Panc1 (cell line): ENCODE measurements around the gene FARP1. TPM values are rescaled to one million over a fixed set of nuclear protein-coding genes. Genes with fewer than 3 reads are reported as not detected.

ENCODE experiments used
- ATAC-seq: fragments of 200-7000 bp; cut with Tn5 transposase; 2 replicates; pipeline ENCODE4 v1.9.1; 2020; ENCODE audit warnings: mild to moderate bottlenecking, moderate library complexity
- BruUV-seq: library from RNA; stranded (reverse); fragments of 400-500 nt; replicated peaks from 2 replicates; lab custom pipeline; 2021; lab: Mats Ljungman, UMichigan
- CTCF ChIA-PET: fragments of 300-600 bp; sonication (Branson Sonifier 250); formaldehyde crosslinking; loops from one replicate; lab custom pipeline; 2022; ENCODE audit warnings: antibody characterized with exemption; lab: Charles Lee
- POLR2A ChIA-PET: fragments of 300-600 bp; sonication (Branson Sonifier 250); formaldehyde crosslinking; loops from one replicate; lab custom pipeline; 2022; ENCODE audit warnings: antibody characterized with exemption; lab: Charles Lee
- DNase-seq: peaks from one replicate; pipeline ENCODE4 v3.0.0-alpha.2; 2010; ENCODE audit warnings: low read depth, low spot score
- H3K27ac ChIP-seq: 2 replicates; pipeline ENCODE4 v1.5.1; 2011; ENCODE audit warnings: mild to moderate bottlenecking, low read length, inconsistent platforms
- H3K27me3 ChIP-seq: fragments of 200-500 bp; sonication (Bioruptor generic); 2 replicates; pipeline ENCODE4 v1.6.0; 2014; ENCODE audit warnings: low read length, inconsistent platforms; ENCODE audit not compliant: control insufficient read depth, insufficient read depth
- H3K36me3 ChIP-seq: fragments of 200-500 bp; sonication (Bioruptor generic); 2 replicates; pipeline ENCODE4 v1.5.1; 2014; ENCODE audit warnings: inconsistent platforms, mild to moderate bottlenecking, low read length, moderate library complexity; ENCODE audit not compliant: control insufficient read depth, insufficient read depth
- H3K4me1 ChIP-seq: 2 replicates; pipeline ENCODE4 v1.5.1; 2011; ENCODE audit warnings: inconsistent platforms, mild to moderate bottlenecking, low read length, moderate library complexity; ENCODE audit not compliant: control insufficient read depth, insufficient read depth
- H3K4me3 ChIP-seq, 2 experiments: 2 replicates each; pipeline ENCODE4 v1.5.1; 2011 to 2012; ENCODE audit warnings: low read depth in 2 of 2, low read length in 2 of 2, mild to moderate bottlenecking in 2 of 2, inconsistent platforms in 1 of 2, moderate library complexity in 1 of 2
- H3K9me3 ChIP-seq: fragments of 200-500 bp; sonication (Bioruptor generic); 2 replicates; pipeline ENCODE4 v1.5.1; 2014; ENCODE audit warnings: low read depth, mild to moderate bottlenecking, inconsistent platforms, low read length, moderate library complexity; ENCODE audit not compliant: control insufficient read depth, insufficient read depth
- POLR2AphosphoS5 ChIP-seq: IDR thresholded peaks from 2 replicates; pipeline ENCODE4 v1.6.1; 2012; ENCODE audit warnings: mild to moderate bottlenecking, low read depth, low read length, moderate library complexity
- SIN3A ChIP-seq: IDR thresholded peaks from 2 replicates; pipeline ENCODE4 v1.6.1; 2012; ENCODE audit warnings: low read depth, mild to moderate bottlenecking, low read length, moderate library complexity, borderline replicate concordance; ENCODE audit not compliant: insufficient read depth
- TCF7L2 ChIP-seq: IDR thresholded peaks from 2 replicates; pipeline ENCODE4 v1.6.1; 2011; ENCODE audit warnings: mild to moderate bottlenecking, low read depth, low read length, inconsistent platforms
- in situ Hi-C: cut with HindIII; loops from 2 replicates; pipeline ENCODE4 v1.10.0; 2016; ENCODE audit warnings: low sequenced_read_pairs, low pct_unique_long_range_greater_than_20kb
- intact Hi-C: fragments of 100-400 bp; cut with micrococcal nuclease; formaldehyde crosslinking; loops from one replicate; pipeline ENCODE4 v1.10.0; 2022; ENCODE audit not compliant: unreplicated experiment
- total RNA-seq: library from RNA; stranded (reverse); gene quantifications from one replicate; pipeline ENCODE4 v1.2.1, GENCODE V29; 2021; ENCODE audit not compliant: unreplicated experiment
- TF ChIP-seq, protein P1 (sequence below), 2 experiments: IDR thresholded peaks; 2 replicates each; pipeline ENCODE4 v1.6.1; 2011 to 2012; ENCODE audit warnings: low read depth in 2 of 2, control low read depth in 1 of 2, low read length in 1 of 2, mild to moderate bottlenecking in 1 of 2, moderate library complexity in 1 of 2; ENCODE audit not compliant: insufficient read depth in 1 of 2
- TF ChIP-seq, protein P2 (sequence below): fragments of 450-650 bp; IDR thresholded peaks from 2 replicates; pipeline ENCODE4 v1.5.1; 2017; ENCODE audit warnings: mild to moderate bottlenecking

FARP1 gene
- total RNA-seq, 1 experiment from 2014 or later: 61.9 TPM

DNA sequence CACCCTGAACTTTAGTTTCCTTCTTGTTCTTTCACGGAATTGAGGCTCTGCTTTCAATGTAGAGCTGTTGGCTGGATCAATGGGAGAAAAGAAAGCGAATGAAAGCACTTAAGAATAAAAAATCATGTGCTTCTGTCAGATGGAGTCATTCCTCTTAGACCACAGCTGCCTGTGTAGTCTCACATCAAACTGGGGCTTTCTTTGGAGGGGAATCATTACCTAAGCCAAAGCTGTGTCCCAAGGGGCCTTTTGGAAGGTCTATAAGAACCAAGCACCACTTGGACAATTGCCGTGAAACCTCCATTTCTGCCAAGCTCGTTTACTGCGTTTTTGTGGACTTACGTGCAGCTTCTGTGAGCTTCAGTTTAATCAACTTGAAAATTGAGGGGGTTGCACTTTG lies 78.3 kb downstream of the FARP1 start:
- ChIA-PET POLR2A (no interaction called here), CTCF (no interaction called here)
- H3K27ac ChIP-seq: no peak overlapping the region
- intact Hi-C loops: no loop called here
- H3K36me3 ChIP-seq: no peaks in the 10 kb centered on the region
- TF ChIP-seq, protein P1, sequence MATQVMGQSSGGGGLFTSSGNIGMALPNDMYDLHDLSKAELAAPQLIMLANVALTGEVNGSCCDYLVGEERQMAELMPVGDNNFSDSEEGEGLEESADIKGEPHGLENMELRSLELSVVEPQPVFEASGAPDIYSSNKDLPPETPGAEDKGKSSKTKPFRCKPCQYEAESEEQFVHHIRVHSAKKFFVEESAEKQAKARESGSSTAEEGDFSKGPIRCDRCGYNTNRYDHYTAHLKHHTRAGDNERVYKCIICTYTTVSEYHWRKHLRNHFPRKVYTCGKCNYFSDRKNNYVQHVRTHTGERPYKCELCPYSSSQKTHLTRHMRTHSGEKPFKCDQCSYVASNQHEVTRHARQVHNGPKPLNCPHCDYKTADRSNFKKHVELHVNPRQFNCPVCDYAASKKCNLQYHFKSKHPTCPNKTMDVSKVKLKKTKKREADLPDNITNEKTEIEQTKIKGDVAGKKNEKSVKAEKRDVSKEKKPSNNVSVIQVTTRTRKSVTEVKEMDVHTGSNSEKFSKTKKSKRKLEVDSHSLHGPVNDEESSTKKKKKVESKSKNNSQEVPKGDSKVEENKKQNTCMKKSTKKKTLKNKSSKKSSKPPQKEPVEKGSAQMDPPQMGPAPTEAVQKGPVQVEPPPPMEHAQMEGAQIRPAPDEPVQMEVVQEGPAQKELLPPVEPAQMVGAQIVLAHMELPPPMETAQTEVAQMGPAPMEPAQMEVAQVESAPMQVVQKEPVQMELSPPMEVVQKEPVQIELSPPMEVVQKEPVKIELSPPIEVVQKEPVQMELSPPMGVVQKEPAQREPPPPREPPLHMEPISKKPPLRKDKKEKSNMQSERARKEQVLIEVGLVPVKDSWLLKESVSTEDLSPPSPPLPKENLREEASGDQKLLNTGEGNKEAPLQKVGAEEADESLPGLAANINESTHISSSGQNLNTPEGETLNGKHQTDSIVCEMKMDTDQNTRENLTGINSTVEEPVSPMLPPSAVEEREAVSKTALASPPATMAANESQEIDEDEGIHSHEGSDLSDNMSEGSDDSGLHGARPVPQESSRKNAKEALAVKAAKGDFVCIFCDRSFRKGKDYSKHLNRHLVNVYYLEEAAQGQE (IDR thresholded peaks at IDR 0.05; ENCODE audit: insufficient read depth in 1 of 2, low read depth in 2 of 2, low read length in 1 of 2): no peak
- TF ChIP-seq, protein P2, sequence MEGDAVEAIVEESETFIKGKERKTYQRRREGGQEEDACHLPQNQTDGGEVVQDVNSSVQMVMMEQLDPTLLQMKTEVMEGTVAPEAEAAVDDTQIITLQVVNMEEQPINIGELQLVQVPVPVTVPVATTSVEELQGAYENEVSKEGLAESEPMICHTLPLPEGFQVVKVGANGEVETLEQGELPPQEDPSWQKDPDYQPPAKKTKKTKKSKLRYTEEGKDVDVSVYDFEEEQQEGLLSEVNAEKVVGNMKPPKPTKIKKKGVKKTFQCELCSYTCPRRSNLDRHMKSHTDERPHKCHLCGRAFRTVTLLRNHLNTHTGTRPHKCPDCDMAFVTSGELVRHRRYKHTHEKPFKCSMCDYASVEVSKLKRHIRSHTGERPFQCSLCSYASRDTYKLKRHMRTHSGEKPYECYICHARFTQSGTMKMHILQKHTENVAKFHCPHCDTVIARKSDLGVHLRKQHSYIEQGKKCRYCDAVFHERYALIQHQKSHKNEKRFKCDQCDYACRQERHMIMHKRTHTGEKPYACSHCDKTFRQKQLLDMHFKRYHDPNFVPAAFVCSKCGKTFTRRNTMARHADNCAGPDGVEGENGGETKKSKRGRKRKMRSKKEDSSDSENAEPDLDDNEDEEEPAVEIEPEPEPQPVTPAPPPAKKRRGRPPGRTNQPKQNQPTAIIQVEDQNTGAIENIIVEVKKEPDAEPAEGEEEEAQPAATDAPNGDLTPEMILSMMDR: no peak
- TF ChIP-seq POLR2AphosphoS5: no peak
- no peak for TF ChIP-seq TCF7L2
- TF ChIP-seq SIN3A: no peak
- no peaks in the 10 kb centered on the region for H3K9me3 ChIP-seq
- no TSS peak for BruUV-seq
- no peak overlapping the region for H3K4me3 ChIP-seq
- H3K27me3 ChIP-seq: no peaks in the 10 kb centered on the region
- H3K4me1 ChIP-seq: peaks cover 6% of the 10 kb centered on the region; the same call in 1 of the 2 replicates
- in situ Hi-C loops: no loop called here
- DNase-seq (no peak), ATAC-seq (no peak)

DNA sequence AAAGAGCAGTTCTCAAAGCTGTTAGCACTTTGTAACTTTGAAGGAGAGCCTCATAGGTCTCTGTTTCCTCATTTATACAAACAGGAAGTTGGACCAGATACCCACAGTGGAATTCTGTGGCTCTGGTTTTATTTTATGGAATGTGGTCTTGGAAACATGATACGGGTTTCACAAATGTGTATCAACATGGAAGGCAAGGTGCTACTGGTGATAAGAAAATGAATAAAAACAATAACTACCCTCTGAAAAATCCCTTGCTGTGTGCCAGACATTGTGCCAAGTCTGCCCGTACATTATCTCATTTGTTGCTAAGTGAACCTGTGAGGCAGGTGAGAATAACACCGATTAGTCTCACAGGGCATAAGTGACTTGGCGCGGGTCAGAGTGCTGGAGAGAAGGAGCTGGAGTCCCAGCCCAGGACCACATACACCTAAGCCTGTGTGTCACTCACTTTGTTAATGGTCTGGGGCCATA lies 79.2 kb downstream of the FARP1 start:
- DNase-seq (no peak), ATAC-seq (no peak)
- H3K27me3 ChIP-seq: no peaks in the 10 kb centered on the region
- no TSS peak for BruUV-seq
- H3K36me3 ChIP-seq: no peaks in the 10 kb centered on the region
- TF ChIP-seq TCF7L2: no peak
- TF ChIP-seq, protein P2: no peak
- no peak for TF ChIP-seq SIN3A
- TF ChIP-seq POLR2AphosphoS5: no peak
- TF ChIP-seq, protein P1 (IDR thresholded peaks at IDR 0.05; ENCODE audit: insufficient read depth in 1 of 2, low read depth in 2 of 2, low read length in 1 of 2): no peak
- ChIA-PET CTCF (no interaction called here), POLR2A (no interaction called here)
- H3K4me3 ChIP-seq: no peak overlapping the region
- H3K27ac ChIP-seq: no peak overlapping the region
- in situ Hi-C loops: no loop called here
- H3K4me1 ChIP-seq: no peaks in the 10 kb centered on the region
- intact Hi-C loops: no loop called here
- no peaks in the 10 kb centered on the region for H3K9me3 ChIP-seq
